Common myeloid progenitor, CD34-positive (primary cell): ENCODE results near the gene TLL2.

Experiments
- CTCF ChIA-PET: fragments of 350-600 bp; sonication (Branson Sonifier 250); formaldehyde crosslinking; loops from one replicate; lab custom pipeline; 2021; ENCODE audit warnings: antibody characterized with exemption; lab: Charles Lee
- POLR2A ChIA-PET: fragments of 350-600 bp; sonication (Branson Sonifier 250); formaldehyde crosslinking; loops from one replicate; lab custom pipeline; 2021; ENCODE audit warnings: antibody characterized with exemption; lab: Charles Lee
- DNase-seq, 3 donors: peaks; one replicate each; pipeline versions ENCODE4 v3.0.0 to v3.0.0-alpha.2; 2013
- H3K27ac ChIP-seq, 2 experiments: 1 replicate in 1 of 2; 2 replicates in 1 of 2; pipeline ENCODE4 v1.7.0; 2013; ENCODE audit warnings: inconsistent platforms in 2 of 2, low read length in 2 of 2, mild to moderate bottlenecking in 2 of 2, low read depth in 1 of 2, moderate library complexity in 1 of 2; ENCODE audit not compliant: severe bottlenecking in 2 of 2, insufficient read depth in 1 of 2, poor library complexity in 1 of 2
- H3K27me3 ChIP-seq, 5 experiments: replicated peaks in 2 of 5; 1 replicate in 3 of 5; 2 replicates in 2 of 5; pipeline versions ENCODE4 v1.6.1 to v1.7.0; 2013; ENCODE audit warnings: low read length in 4 of 5, mild to moderate bottlenecking in 2 of 5, moderate library complexity in 2 of 5, inconsistent platforms in 1 of 5; ENCODE audit not compliant: insufficient read depth in 5 of 5, control insufficient read depth in 4 of 5
- H3K36me3 ChIP-seq, 4 experiments: 1 replicate in 2 of 4; 2 replicates in 2 of 4; pipeline versions ENCODE4 v1.6.1 to v1.7.0; 2013; ENCODE audit warnings: low read length in 3 of 4, control low read depth in 1 of 4, mild to moderate bottlenecking in 1 of 4; ENCODE audit not compliant: control insufficient read depth in 4 of 4, insufficient read depth in 4 of 4
- H3K4me1 ChIP-seq, 4 experiments: 1 replicate in 3 of 4; 2 replicates in 1 of 4; pipeline versions ENCODE4 v1.6.1 to v1.7.1; 2013; ENCODE audit warnings: low read length in 3 of 4, mild to moderate bottlenecking in 3 of 4, control low read depth in 1 of 4, inconsistent platforms in 1 of 4, moderate library complexity in 1 of 4; ENCODE audit not compliant: control insufficient read depth in 4 of 4, insufficient read depth in 4 of 4; ENCODE audit errors: control extremely low read depth in 1 of 4
- H3K4me3 ChIP-seq, 7 experiments: 1 replicate in 4 of 7; 2 replicates in 3 of 7; pipeline versions ENCODE4 v1.5.1 to v1.7.0; 2013; ENCODE audit warnings: mild to moderate bottlenecking in 7 of 7, low read length in 6 of 7, moderate library complexity in 6 of 7, inconsistent platforms in 2 of 7, low read depth in 2 of 7, control low read depth in 1 of 7; ENCODE audit not compliant: insufficient read depth in 4 of 7, control insufficient read depth in 1 of 7; ENCODE audit errors: extremely low read depth in 1 of 7
- H3K9me3 ChIP-seq, 5 experiments: 1 replicate in 4 of 5; 2 replicates in 1 of 5; pipeline versions ENCODE4 v1.6.1 to v1.7.1; 2013; ENCODE audit warnings: low read length in 4 of 5, mild to moderate bottlenecking in 2 of 5, inconsistent platforms in 1 of 5, low read depth in 1 of 5, moderate library complexity in 1 of 5; ENCODE audit not compliant: control insufficient read depth in 4 of 5, insufficient read depth in 2 of 5; ENCODE audit errors: control extremely low read depth in 1 of 5
- WGBS: methylation state at CpG from one replicate; pipeline ENCODE4 v1.1.5; 2013; ENCODE audit not compliant: insufficient coverage; 5-methylcytosine and 5-hydroxymethylcytosine counted together

TLL2 gene

GRCh38 chr10:96416643-96417042 is 97.1 kb downstream of the TLL2 start:
- POLR2A ChIA-PET: no interaction called here

DNA sequence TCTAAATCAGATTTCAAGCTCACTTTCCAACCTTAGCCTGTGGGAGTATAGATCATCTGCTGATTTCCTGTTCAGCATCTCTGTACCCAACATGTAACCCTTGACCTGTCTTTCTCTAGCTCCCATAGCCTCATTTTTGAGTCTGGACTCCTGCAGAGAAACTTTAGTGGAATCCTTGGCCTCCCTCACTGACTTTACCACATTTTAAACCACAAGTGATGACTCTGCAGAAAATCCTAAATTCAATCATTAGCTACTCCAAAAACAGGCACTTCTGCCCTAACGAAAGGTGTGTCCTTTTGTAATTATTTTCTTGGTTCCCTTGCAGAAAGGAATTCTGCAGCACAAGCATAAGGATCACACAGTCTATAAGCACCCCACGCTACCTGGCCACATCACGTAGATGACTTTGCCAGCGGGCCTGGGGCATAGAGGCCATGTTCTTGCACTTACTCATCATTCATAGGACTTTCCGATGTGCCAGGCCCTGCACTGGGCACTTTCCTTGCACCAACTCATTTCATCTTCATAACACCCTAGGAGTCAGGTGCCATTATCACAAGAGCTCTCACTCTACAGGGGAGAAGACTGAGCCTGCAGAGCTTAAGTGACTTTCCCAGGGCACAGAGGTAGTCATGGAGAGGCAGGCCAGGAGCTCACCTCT is 97.7 kb downstream of the TLL2 start:
- 55% methylated on average over 5 of the region's 5 CpGs for WGBS
- Histone ChIP-seq H3K27me3 (peaks cover 0 to 16% (median 3%) of the 10 kb centered on the region in 5 experiments), H3K4me3 (no peak overlapping the region), H3K9me3 (no peaks in the 10 kb centered on the region), H3K4me1 (peaks cover 3 to 16% (median 15%) of the 10 kb centered on the region in 4 experiments), H3K36me3 (no peaks in the 10 kb centered on the region), H3K27ac (no peak overlapping the region)
- ChIA-PET POLR2A (interaction anchor here (0.6 kb wide), 1 partner anchor 312 kb away, joined by 3 read pairs; no protein-coding TSS in a partner anchor), CTCF (interaction anchor here (0.6 to 1.7 kb wide), 10 partner anchors 14 to 722 kb away, joined by 3 to 4 read pairs (median 3); partner anchors contain the start of gene TCTN3)
- DNase-seq: peak; percentile 56 to 86 (median 85)

More at GRCh38 chr10:96416643-96417042, 97.1 kb downstream of the TLL2 start:
- 56% methylated on average over 7 of the region's 7 CpGs for WGBS
- Histone ChIP-seq H3K4me1 (peaks cover 3 to 16% (median 15%) of the 10 kb centered on the region in 4 experiments), H3K4me3 (no peak overlapping the region), H3K27me3 (peaks cover 0 to 13% (median 3%) of the 10 kb centered on the region in 5 experiments), H3K9me3 (no peaks in the 10 kb centered on the region), H3K36me3 (no peaks in the 10 kb centered on the region), H3K27ac (no peak overlapping the region)
- DNase-seq: peak; percentile 4 to 56 (median 30)
- CTCF ChIA-PET: interaction anchor here (0.6 to 1.7 kb wide), 8 partner anchors 14 to 723 kb away, joined by 3 to 4 read pairs (median 4); partner anchors contain the start of gene TCTN3

DNA sequence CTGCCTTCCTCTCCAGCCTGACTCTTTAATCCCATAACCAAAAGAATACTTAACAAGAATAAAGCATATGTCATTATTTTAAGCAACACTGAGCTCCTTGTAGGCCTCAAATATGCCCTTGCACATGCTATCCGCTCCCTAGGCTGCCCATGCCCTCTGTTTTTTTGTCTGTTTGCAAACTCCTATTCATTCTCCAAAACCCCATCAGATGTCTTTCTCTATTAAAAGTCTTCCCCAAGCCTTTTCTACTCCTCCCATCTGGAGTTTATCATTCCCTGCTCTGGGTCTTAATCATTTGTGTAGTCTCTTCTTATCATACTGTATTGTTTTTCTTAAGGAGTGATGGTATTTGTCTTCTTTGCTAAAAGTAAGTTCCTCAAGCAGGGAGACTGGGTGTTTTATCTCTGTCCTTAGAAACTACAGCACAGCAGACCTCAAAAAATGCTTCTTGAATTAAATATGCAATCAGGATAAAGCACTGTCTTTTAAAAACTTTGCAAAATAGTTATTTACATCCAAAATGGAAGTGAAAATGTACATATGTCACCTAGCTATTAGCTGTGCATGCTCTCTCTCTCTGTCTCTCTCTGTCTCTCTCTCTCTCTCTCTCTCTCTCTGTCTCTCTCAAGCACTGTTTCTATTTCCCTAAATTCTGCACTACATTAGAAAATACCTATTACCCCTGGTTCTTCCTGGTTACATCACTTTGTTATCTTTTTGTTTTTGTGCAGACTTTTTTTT is 98.4 kb downstream of the TLL2 start:
- WGBS: no CpG with 5 or more reads among the region's 1 CpG
- Histone ChIP-seq H3K27ac (no peak overlapping the region), H3K36me3 (no peaks in the 10 kb centered on the region), H3K4me3 (no peak overlapping the region), H3K4me1 (peaks cover 3 to 16% (median 15%) of the 10 kb centered on the region in 4 experiments), H3K27me3 (peaks cover 0 to 17% (median 3%) of the 10 kb centered on the region in 5 experiments), H3K9me3 (no peaks in the 10 kb centered on the region)
- ChIA-PET CTCF (interaction anchor here (0.6 to 1.7 kb wide), 7 partner anchors 13 to 373 kb away, joined by 3 to 4 read pairs (median 3); no protein-coding TSS in a partner anchor), POLR2A (interaction anchor here (0.6 kb wide), 1 partner anchor 312 kb away, joined by 3 read pairs; no protein-coding TSS in a partner anchor)
- DNase-seq: no peak

GRCh38 chr10:96414303-96414702 is 99.4 kb downstream of the TLL2 start:
- Histone ChIP-seq H3K4me1 (peaks cover 3 to 16% (median 15%) of the 10 kb centered on the region in 4 experiments), H3K36me3 (no peaks in the 10 kb centered on the region), H3K9me3 (no peaks in the 10 kb centered on the region), H3K27me3 (peaks cover 0 to 21% (median 6%) of the 10 kb centered on the region in 5 experiments), H3K4me3 (no peak overlapping the region), H3K27ac (no peak overlapping the region)
- POLR2A ChIA-PET: no interaction called here
- CTCF ChIA-PET: interaction anchor here (2.1 kb wide), 1 partner anchor 18 kb away, joined by 10 read pairs; no protein-coding TSS in a partner anchor
- 98% methylated on average over 5 of the region's 5 CpGs for WGBS
- no peak for DNase-seq

GRCh38 chr10:96413151-96413787 is 100.5 kb downstream of the TLL2 start:
- ChIA-PET CTCF (interaction anchor here (1.1 to 2.1 kb wide), 3 partner anchors 15 to 41 kb away, joined by 3 to 10 read pairs (median 3); no protein-coding TSS in a partner anchor), POLR2A (no interaction called here)
- Histone ChIP-seq H3K4me3 (no peak overlapping the region), H3K4me1 (peaks cover 3 to 16% (median 15%) of the 10 kb centered on the region in 4 experiments), H3K27me3 (peaks cover 0 to 21% (median 6%) of the 10 kb centered on the region in 5 experiments), H3K9me3 (no peaks in the 10 kb centered on the region), H3K27ac (no peak overlapping the region), H3K36me3 (no peaks in the 10 kb centered on the region)
- DNase-seq: no peak
- WGBS: 77% methylated on average over 7 of the region's 13 CpGs

DNA sequence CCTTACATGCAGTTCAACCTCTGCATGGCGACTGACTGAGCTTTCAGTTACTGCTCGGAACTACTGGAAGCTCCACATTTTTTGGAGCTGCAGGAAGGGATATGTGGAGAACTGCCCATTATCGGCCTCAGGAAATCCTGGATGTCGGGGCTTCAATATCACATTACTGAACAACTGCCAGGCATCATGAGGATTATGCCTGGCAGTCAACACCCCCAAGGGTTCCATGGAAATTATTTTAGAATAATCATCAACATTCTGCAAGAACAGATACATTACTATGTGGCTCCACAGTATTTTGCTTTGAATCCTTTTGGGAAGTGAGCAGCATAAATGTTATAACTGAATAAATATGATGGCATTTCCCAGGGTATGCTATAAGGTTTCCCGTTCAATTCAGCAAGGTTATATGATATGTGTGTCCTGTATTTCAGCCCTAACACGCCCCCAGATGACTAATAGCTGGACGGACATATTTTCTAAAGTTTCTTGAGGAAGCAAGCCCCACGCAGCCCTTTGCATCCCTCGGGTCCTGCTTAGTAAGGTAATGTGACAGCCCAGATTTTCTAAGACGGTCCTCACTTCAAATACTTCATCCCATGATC is 101.9 kb downstream of the TLL2 start:
- POLR2A ChIA-PET: interaction anchor here (0.6 kb wide), 1 partner anchor 33 kb away, joined by 4 read pairs; no protein-coding TSS in a partner anchor
- no peak for DNase-seq
- Histone ChIP-seq H3K27ac (no peak overlapping the region), H3K4me1 (peaks cover 3 to 14% (median 13%) of the 10 kb centered on the region in 4 experiments), H3K9me3 (no peaks in the 10 kb centered on the region), H3K36me3 (no peaks in the 10 kb centered on the region), H3K27me3 (peaks cover 3 to 23% (median 6%) of the 10 kb centered on the region in 5 experiments), H3K4me3 (no peak overlapping the region)
- CTCF ChIA-PET: interaction anchor here (0.6 to 1.5 kb wide), 3 partner anchors 13 to 196 kb away, joined by 3 to 5 read pairs (median 3); no protein-coding TSS in a partner anchor
- WGBS: 94% methylated on average over 6 of the region's 10 CpGs
